HG03442 (cell line): ENCODE data around the gene VGF.

ENCODE experiments used
- ATAC-seq: cut with Tn5 transposase; IDR thresholded peaks from one replicate; pipeline ENCODE4 v1.9.1; 2021; ENCODE audit warnings: mild to moderate bottlenecking, moderate library complexity; ENCODE audit not compliant: unreplicated experiment

VGF gene

GRCh38 chr7:101166909-101167644, 1.7 kb upstream of the VGF start:
- ATAC-seq: no peak

GRCh38 chr7:101166648-101166908, 1.2 kb upstream of the VGF start:
- ATAC-seq: no peak

GRCh38 chr7:101165958-101166647, 734 bp upstream of the VGF start:
- ATAC-seq: no peak

- no peak for ATAC-seq
These were observed 1.1 kb downstream of the VGF start for GRCh38 chr7:101164071-101164840.

GRCh38 chr7:101163279-101164070, 1.9 kb downstream of the VGF start:
- ATAC-seq: no peak

GRCh38 chr7:101162551-101163278, 2.7 kb downstream of the VGF start:
- no peak for ATAC-seq

GRCh38 chr7:101161692-101162471, 3.5 kb downstream of the VGF start:
- ATAC-seq: no peak

- ATAC-seq: no peak
These were observed 4.5 kb downstream of the VGF start for GRCh38 chr7:101160910-101161309.

- ATAC-seq: no peak
These were observed 5.4 kb downstream of the VGF start for GRCh38 chr7:101159696-101160674.

- ATAC-seq: no peak
These were observed 8.3 kb downstream of the VGF start for GRCh38 chr7:101156866-101157589.

- ATAC-seq: no peak
These were observed 9.1 kb downstream of the VGF start for GRCh38 chr7:101156277-101156676.

- no peak for ATAC-seq
These were observed 10.1 kb downstream of the VGF start for GRCh38 chr7:101155303-101155702.

GRCh38 chr7:101154693-101155102, 10.7 kb downstream of the VGF start:
- peak; percentile 21 for ATAC-seq

GRCh38 chr7:101153969-101154692, 11.2 kb downstream of the VGF start, which contains the start of gene AP1S1:
Gene AP1S1, plus strand, starts transcription at chr7:101154476. Its CDS starts 39 bp downstream, at chr7:101154515.
- peak; percentile 68 for ATAC-seq

- no peak for ATAC-seq
These were observed 13.3 kb downstream of the VGF start for GRCh38 chr7:101151908-101152651.

- no peak for ATAC-seq
These were observed 24.5 kb downstream of the VGF start for GRCh38 chr7:101140746-101141382.
